HepG2 (cell line): ENCODE data around the gene USP32. TPM values are rescaled to one million over a fixed set of nuclear protein-coding genes. Genes with fewer than 3 reads are reported as not detected.

Experiments used
- ATAC-seq: fragments of 200-7000 bp; cut with Tn5 transposase; 3 replicates; pipeline ENCODE4 v1.9.1; 2020; ENCODE audit warnings: mild to moderate bottlenecking, moderate library complexity
- BruUV-seq: library from RNA; stranded (reverse); fragments of 400-500 nt; replicated peaks from 2 replicates; lab custom pipeline; 2021; lab: Mats Ljungman, UMichigan
- CTCF ChIA-PET: fragments of 300-600 bp; formaldehyde crosslinking; extraction: SDS; loops from one replicate; lab custom pipeline; 2021; ENCODE audit warnings: low total read pairs, inconsistent platforms, low intra/inter-chr PET ratio; lab: Yijun Ruan, JAX
- POLR2A ChIA-PET: fragments of 350-600 bp; sonication (Branson Sonifier 250); formaldehyde crosslinking; loops from one replicate; lab custom pipeline; 2020; ENCODE audit warnings: antibody characterized with exemption, inconsistent platforms; lab: Yijun Ruan, JAX
- DNase-seq: peaks from one replicate; pipeline ENCODE4 v3.0.0-alpha.2; 2015; ENCODE audit warnings: low spot score
- FAIRE-seq: peaks from 3 replicates; lab custom pipeline; 2011; peaks lifted over from hg19 to GRCh38; lab: Jason Lieb, UNC
- H2AFZ ChIP-seq: one replicate; pipeline ENCODE4 v1.6.1; 2011; ENCODE audit warnings: low read length, inconsistent platforms
- H3K27ac ChIP-seq: fragments of 300-600 bp; 3 replicates; pipeline ENCODE4 v1.8.0; 2011; ENCODE audit warnings: mixed run types, mild to moderate bottlenecking, mixed read lengths, low read length, inconsistent platforms; ENCODE audit not compliant: insufficient read depth; ENCODE audit errors: extremely low read length
- H3K27me3 ChIP-seq, 2 experiments: fragments of 200-600 bp in 1 of 2; 2 replicates in 1 of 2; 3 replicates in 1 of 2; pipeline versions ENCODE4 v1.6.0 to v1.8.0; 2011; ENCODE audit warnings: low read length in 2 of 2, mild to moderate bottlenecking in 2 of 2, moderate library complexity in 2 of 2, inconsistent platforms in 1 of 2; ENCODE audit not compliant: insufficient read depth in 2 of 2, control insufficient read depth in 1 of 2
- H3K36me3 ChIP-seq, 2 experiments: fragments of 200-600 bp in 1 of 2; replicated peaks in 1 of 2; 2 replicates in 1 of 2; 3 replicates in 1 of 2; pipeline versions ENCODE4 v1.5.1 to v1.8.0; 2011; ENCODE audit warnings: low read length in 2 of 2, inconsistent platforms in 1 of 2; ENCODE audit not compliant: insufficient read depth in 2 of 2, control insufficient read depth in 1 of 2
- H3K4me1 ChIP-seq: 2 replicates; pipeline ENCODE4 v1.5.1; 2012; ENCODE audit warnings: low read length, inconsistent platforms; ENCODE audit not compliant: insufficient read depth
- H3K4me2 ChIP-seq: 2 replicates; pipeline ENCODE4 v1.6.0; 2011; ENCODE audit warnings: low read depth, low read length, inconsistent platforms
- H3K4me3 ChIP-seq, 3 experiments: fragments of 200-600 bp in 1 of 3; sonication (generic), shearing (Covaris generic) in 1 of 3; replicated peaks in 1 of 3; 2 replicates each; pipeline ENCODE4 v1.5.1; 2011 to 2016; ENCODE audit warnings: low read length in 3 of 3, inconsistent platforms in 2 of 3, low read depth in 2 of 3, mild to moderate bottlenecking in 2 of 3, control low read depth in 1 of 3, mixed read lengths in 1 of 3; ENCODE audit not compliant: insufficient read depth in 1 of 3
- H3K79me2 ChIP-seq: one replicate; pipeline ENCODE4 v1.6.1; 2011; ENCODE audit warnings: low read length, inconsistent platforms; ENCODE audit not compliant: insufficient read depth
- H3K9ac ChIP-seq: 2 replicates; pipeline ENCODE4 v1.6.0; 2011; ENCODE audit warnings: mild to moderate bottlenecking, low read depth, low read length, inconsistent platforms; ENCODE audit not compliant: insufficient read depth
- H3K9me3 ChIP-seq: 2 replicates; pipeline ENCODE4 v1.5.1; 2012; ENCODE audit warnings: mild to moderate bottlenecking, low read length
- H4K20me1 ChIP-seq: 2 replicates; pipeline ENCODE4 v1.6.0; 2011; ENCODE audit warnings: inconsistent platforms, mild to moderate bottlenecking, low read length, moderate library complexity; ENCODE audit not compliant: insufficient read depth
- ERF ChIP-seq: IDR thresholded peaks from 2 replicates; pipeline ENCODE4 v1.6.1; 2018; ENCODE audit warnings: missing biosample characterization, missing genetic modification reagents
- MYC ChIP-seq: sonication (generic); formaldehyde crosslinking; IDR thresholded peaks from 2 replicates; pipeline ENCODE4 v1.9.0; 2021; ENCODE audit warnings: missing genetic modification reagents, borderline replicate concordance
- NONO ChIP-seq, 2 experiments: fragments of 450-650 bp in 1 of 2; sonication (generic) in 1 of 2; formaldehyde crosslinking in 1 of 2; IDR thresholded peaks in 1 of 2; conservative IDR thresholded peaks in 1 of 2; 2 replicates each; pipeline versions ENCODE4 v1.6.1 to v1.8.0; 2017 to 2022; ENCODE audit warnings: mild to moderate bottlenecking in 1 of 2, missing genetic modification reagents in 1 of 2, moderate library complexity in 1 of 2
- ZNF766 ChIP-seq: sonication (generic); formaldehyde crosslinking; IDR thresholded peaks from 2 replicates; pipeline ENCODE4 v1.5.0; 2020; ENCODE audit warnings: missing genetic modification reagents, borderline replicate concordance
- ZNF777 ChIP-seq: sonication (generic); formaldehyde crosslinking; IDR thresholded peaks from 2 replicates; pipeline ENCODE4 v1.4.0; 2020; ENCODE audit warnings: missing genetic modification reagents
- WGBS: methylation state at CpG from one replicate; pipeline ENCODE4 v1.1.6; 2017; ENCODE audit warnings: low lambda C conversion rate; 5-methylcytosine and 5-hydroxymethylcytosine counted together
- in situ Hi-C: cut with HindIII; loops from 2 replicates; pipeline ENCODE4 v1.10.0; 2017; ENCODE audit warnings: low pct_unique_long_range_greater_than_20kb; ENCODE audit not compliant: extremely low pct_ligation_motif_present
- intact Hi-C: fragments of 100-400 bp; cut with micrococcal nuclease; formaldehyde crosslinking; loops from one replicate; pipeline ENCODE4 v1.10.0; 2022; ENCODE audit not compliant: unreplicated experiment
- polyA plus RNA-seq, 8 experiments: library from polyadenylated mRNA; depleted of rRNA in 3 of 8; stranded (reverse) in 7 of 8; unstranded in 1 of 8; fragments of >200 nt; fragmentation: Illumina TruSeq in 4 of 8; extraction: Trizol in 4 of 8; gene quantifications; 2 replicates each; pipeline versions ENCODE4 v1.2.1 to v1.2.3, GENCODE V29; 2011 to 2016; ENCODE audit warnings: low read depth in 4 of 8, missing spikeins in 1 of 8, mixed read lengths in 1 of 8; ENCODE audit not compliant: insufficient read depth in 1 of 8
- total RNA-seq, 5 experiments: library from RNA; depleted of rRNA; stranded (reverse); fragments of >200 nt; fragmentation: Illumina TruSeq; extraction: Trizol; gene quantifications; 2 replicates each; pipeline ENCODE4 v1.2.3, GENCODE V29; 2016; ENCODE audit warnings: low read depth in 1 of 5
- TF ChIP-seq, protein P1 (sequence below): sonication (generic); formaldehyde crosslinking; IDR thresholded peaks from 2 replicates; pipeline ENCODE4 v1.9.0; 2022; ENCODE audit warnings: missing genetic modification reagents, mild to moderate bottlenecking, borderline replicate concordance
- TF ChIP-seq, protein P2 (sequence below): sonication (generic); formaldehyde crosslinking; IDR thresholded peaks from 2 replicates; pipeline ENCODE4 v1.5.1; 2020; ENCODE audit warnings: mild to moderate bottlenecking, missing genetic modification reagents, moderate library complexity

The USP32 gene
- total and polyA plus RNA-seq, 2 of the 13 experiments (the other 11 are each of a cell fraction or from before 2014, with no cell fraction given): 24.9 to 39.9 TPM

DNA sequence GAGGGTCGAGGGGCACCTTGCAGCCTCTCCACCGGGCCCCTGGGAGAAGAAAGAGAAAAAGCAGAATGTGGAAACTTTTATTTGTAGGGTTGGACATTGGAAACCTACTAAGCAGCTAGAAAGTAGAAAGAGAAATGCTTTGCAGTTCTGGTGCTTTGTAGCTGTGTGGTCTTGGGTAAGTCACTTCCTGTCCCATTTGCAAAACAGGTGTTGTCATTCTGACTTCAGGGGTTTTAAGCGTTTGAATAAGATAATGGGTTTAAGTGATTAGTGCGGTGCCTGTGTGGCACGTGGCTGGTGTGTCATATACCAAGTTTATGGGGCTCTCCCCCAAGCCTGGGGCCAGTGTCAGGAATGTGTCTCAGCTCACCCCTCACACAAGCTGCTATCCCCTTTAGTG is 240.6 kb downstream of the USP32 start:
- ATAC-seq (no peak), FAIRE-seq (no peak), DNase-seq (no peak)
- intact Hi-C loops: no loop called here
- Histone ChIP-seq H3K27ac (no peak overlapping the region), H3K9me3 (no peaks in the 10 kb centered on the region), H3K4me2 (no peak overlapping the region), H3K36me3 (no peaks in the 10 kb centered on the region), H3K79me2 (no peaks in the 10 kb centered on the region), H3K4me1 (0 out of 2 replicates have a peak, but pooled peaks cover 12% of the 10 kb centered on the region), H3K27me3 (peaks cover 26 to 91% of the 10 kb centered on the region in 2 experiments), H3K4me3 (no peak overlapping the region), H2AFZ (no peak overlapping the region), H4K20me1 (no peaks in the 10 kb centered on the region; the same call in 1 of the 2 replicates), H3K9ac (no peak overlapping the region)
- POLR2A ChIA-PET: no interaction called here
- 38% methylated on average over 5 of the region's 5 CpGs for WGBS
- in situ Hi-C loops: no loop called here
- BruUV-seq: no TSS peak
- CTCF ChIA-PET: no interaction called here
- TF ChIP-seq NONO (IDR thresholded peaks at IDR 0.05): no peak
- TF ChIP-seq NONO (CRISPR knock-in tag; conservative IDR thresholded peaks at IDR 0.05): no peak
- TF ChIP-seq ERF (CRISPR knock-in tag): no peak

DNA sequence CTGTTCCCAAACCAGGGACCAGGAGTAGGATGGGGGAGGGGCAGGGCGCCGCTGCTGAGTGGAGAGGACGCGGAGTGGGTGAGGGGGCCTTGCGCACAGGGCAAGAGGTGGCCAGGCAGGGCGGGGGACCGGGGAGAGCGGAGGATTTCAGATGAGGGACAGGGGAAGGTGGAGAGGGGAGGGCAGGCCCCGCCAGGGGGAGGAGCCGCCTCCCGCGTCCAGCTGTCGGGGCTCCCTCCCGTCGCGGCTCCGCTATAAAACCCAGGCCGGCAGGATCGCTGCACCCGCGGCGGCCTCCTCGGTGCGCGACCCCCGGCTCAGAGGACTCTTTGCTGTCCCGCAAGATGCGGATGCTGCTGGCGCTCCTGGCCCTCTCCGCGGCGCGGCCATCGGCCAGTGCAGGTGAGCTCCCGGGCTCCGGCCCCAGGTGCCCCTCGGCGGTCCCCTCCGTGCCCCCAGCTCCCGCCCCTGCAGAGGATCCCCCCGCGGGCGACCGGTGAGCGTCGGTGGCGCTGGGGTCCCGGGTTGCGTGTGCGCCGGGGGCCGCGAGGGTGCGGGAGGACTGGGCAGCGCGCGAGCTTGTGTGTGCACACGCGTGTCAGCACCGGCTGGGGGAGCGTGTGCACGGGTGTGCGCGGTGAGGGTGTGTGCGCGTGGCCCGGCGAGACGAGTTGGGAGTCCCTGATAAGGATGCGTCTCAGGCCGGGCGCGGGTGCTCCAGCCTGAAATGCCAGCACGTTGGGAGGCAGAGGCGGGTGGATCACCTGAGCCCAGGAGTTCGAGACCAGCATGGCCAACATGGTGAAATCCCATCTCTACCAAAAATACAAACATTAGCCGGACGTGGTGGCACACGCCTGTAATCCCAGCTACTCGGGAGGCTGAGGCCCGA is 242.0 kb downstream of the USP32 start, which contains the start of gene CA4:
CA4 (plus strand) TSS at position 283 of the 892 bp plus-strand sequence; CDS start at position 345, 62 bp downstream.
- Histone ChIP-seq H3K36me3 (no peaks in the 10 kb centered on the region), H3K9ac (no peak within 1 kb of the TSS), H3K9me3 (no peaks in the 10 kb centered on the region), H3K4me2 (peak within 1 kb of the TSS; percentile 61), H3K4me1 (0 out of 2 replicates have a peak, but pooled peaks cover 12% of the 10 kb centered on the region), H3K79me2 (no peaks in the 10 kb centered on the region), H3K27ac (no peak within 1 kb of the TSS), H3K4me3 (peak within 1 kb of the TSS in 1 of 3 experiments; percentile 56; a peak in 2 of 6 replicates), H2AFZ (no peak within 1 kb of the TSS), H3K27me3 (peaks cover 24 to 90% of the 10 kb centered on the region in 2 experiments), H4K20me1 (no peaks in the 10 kb centered on the region; the same call in 1 of the 2 replicates)
- ChIA-PET POLR2A (no interaction called here), CTCF (no interaction called here)
- 17% methylated on average over 61 of the region's 81 CpGs for WGBS
- ATAC-seq (peak; percentile 22), DNase-seq (no peak), FAIRE-seq (no peak)
- BruUV-seq: no TSS peak
- intact Hi-C loops: loop anchor here (10.0 kb wide), 1 partner anchor 75 kb away; no protein-coding TSS in a partner anchor
- in situ Hi-C loops: no loop called here
- TF ChIP-seq ZNF766: no peak
- TF ChIP-seq, protein P1, sequence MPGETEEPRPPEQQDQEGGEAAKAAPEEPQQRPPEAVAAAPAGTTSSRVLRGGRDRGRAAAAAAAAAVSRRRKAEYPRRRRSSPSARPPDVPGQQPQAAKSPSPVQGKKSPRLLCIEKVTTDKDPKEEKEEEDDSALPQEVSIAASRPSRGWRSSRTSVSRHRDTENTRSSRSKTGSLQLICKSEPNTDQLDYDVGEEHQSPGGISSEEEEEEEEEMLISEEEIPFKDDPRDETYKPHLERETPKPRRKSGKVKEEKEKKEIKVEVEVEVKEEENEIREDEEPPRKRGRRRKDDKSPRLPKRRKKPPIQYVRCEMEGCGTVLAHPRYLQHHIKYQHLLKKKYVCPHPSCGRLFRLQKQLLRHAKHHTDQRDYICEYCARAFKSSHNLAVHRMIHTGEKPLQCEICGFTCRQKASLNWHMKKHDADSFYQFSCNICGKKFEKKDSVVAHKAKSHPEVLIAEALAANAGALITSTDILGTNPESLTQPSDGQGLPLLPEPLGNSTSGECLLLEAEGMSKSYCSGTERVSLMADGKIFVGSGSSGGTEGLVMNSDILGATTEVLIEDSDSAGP: peak; percentile 34; the same call in 1 of the 2 replicates
- peak; percentile 21; the same call in 1 of the 2 replicates for TF ChIP-seq MYC (CRISPR knock-in tag)
- TF ChIP-seq, protein P2, sequence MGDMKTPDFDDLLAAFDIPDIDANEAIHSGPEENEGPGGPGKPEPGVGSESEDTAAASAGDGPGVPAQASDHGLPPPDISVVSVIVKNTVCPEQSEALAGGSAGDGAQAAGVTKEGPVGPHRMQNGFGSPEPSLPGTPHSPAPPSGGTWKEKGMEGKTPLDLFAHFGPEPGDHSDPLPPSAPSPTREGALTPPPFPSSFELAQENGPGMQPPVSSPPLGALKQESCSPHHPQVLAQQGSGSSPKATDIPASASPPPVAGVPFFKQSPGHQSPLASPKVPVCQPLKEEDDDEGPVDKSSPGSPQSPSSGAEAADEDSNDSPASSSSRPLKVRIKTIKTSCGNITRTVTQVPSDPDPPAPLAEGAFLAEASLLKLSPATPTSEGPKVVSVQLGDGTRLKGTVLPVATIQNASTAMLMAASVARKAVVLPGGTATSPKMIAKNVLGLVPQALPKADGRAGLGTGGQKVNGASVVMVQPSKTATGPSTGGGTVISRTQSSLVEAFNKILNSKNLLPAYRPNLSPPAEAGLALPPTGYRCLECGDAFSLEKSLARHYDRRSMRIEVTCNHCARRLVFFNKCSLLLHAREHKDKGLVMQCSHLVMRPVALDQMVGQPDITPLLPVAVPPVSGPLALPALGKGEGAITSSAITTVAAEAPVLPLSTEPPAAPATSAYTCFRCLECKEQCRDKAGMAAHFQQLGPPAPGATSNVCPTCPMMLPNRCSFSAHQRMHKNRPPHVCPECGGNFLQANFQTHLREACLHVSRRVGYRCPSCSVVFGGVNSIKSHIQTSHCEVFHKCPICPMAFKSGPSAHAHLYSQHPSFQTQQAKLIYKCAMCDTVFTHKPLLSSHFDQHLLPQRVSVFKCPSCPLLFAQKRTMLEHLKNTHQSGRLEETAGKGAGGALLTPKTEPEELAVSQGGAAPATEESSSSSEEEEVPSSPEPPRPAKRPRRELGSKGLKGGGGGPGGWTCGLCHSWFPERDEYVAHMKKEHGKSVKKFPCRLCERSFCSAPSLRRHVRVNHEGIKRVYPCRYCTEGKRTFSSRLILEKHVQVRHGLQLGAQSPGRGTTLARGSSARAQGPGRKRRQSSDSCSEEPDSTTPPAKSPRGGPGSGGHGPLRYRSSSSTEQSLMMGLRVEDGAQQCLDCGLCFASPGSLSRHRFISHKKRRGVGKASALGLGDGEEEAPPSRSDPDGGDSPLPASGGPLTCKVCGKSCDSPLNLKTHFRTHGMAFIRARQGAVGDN: peak; percentile 34
- peak; percentile 84 for TF ChIP-seq ZNF777
